ENCODE results near the gene CACNG6. TPM values are rescaled to one million over a fixed set of nuclear protein-coding genes. Genes with fewer than 3 reads are reported as not detected.

Gene CACNG6
- total and polyA plus RNA-seq, 10 of the 15 experiments (the other 5 are each of a cell fraction or from before 2014, with no cell fraction given) = 0.07 TPM; not detected in 9

- WGBS (ENCODE audit: insufficient coverage, insufficient replicate concordance, low lambda C conversion rate, missing lambda C conversion rate) = 21% methylated on average over 4 of the region's 4 CpGs
- H3K4me2 ChIP-seq (ENCODE audit: control insufficient read depth, insufficient read depth) = no peak overlapping the region
- H3K27ac ChIP-seq (ENCODE audit: control insufficient read depth, insufficient read depth) = no peak overlapping the region
- H3K27me3 ChIP-seq (replicated peaks in 1 of 2; ENCODE audit: control insufficient read depth in 2 of 2, insufficient read depth in 2 of 2, low read length in 1 of 2) = no peaks in the 10 kb centered on the region
- BruUV-seq (replicated peaks) = no TSS peak
- H4K20me1 ChIP-seq (ENCODE audit: control insufficient read depth, insufficient read depth) = no peaks in the 10 kb centered on the region
- H3K79me2 ChIP-seq (ENCODE audit: control insufficient read depth, insufficient read depth, low read length) = no peaks in the 10 kb centered on the region
- ChIA-PET SMC1A (ENCODE audit: uncharacterized antibody, unreplicated experiment) (no interaction called here), POLR2A (no interaction called here), RAD21 (ENCODE audit: unreplicated experiment) (no interaction called here), CTCF (no interaction called here)
- no peak overlapping the region for H3K4me3 ChIP-seq
- intact Hi-C loops (cut with micrococcal nuclease; ENCODE audit: unreplicated experiment) (no loop called here), in situ Hi-C loops (cut with MboI) (no loop called here)
- FAIRE-seq (no peak), ATAC-seq (no peak), DNase-seq (ENCODE audit: low read depth, low spot score) (no peak)
- H3K36me3 ChIP-seq (ENCODE audit: control insufficient read depth in 2 of 2, insufficient read depth in 2 of 2, low read length in 1 of 2) = no peaks in the 10 kb centered on the region
- H3K4me1 ChIP-seq (ENCODE audit: control insufficient read depth, insufficient read depth, low read length) = no peaks in the 10 kb centered on the region
- H2AFZ ChIP-seq (ENCODE audit: control insufficient read depth, low read depth, low read length) = no peak overlapping the region
- no peak overlapping the region for H3K9ac ChIP-seq (ENCODE audit: control insufficient read depth, insufficient read depth, low read length)
- no peaks in the 10 kb centered on the region; the same call in 2 of the 3 replicates for H3K9me3 ChIP-seq (replicated peaks; ENCODE audit: control insufficient read depth, insufficient read depth, low read length)
- TF ChIP-seq FOS (IDR thresholded peaks at IDR 0.05; ENCODE audit: borderline replicate concordance, extremely low read depth, insufficient read length) (no peak), POU2F2 (IDR thresholded peaks at IDR 0.05; ENCODE audit: borderline replicate concordance, low read depth, low read length) (no peak), SIX5 (IDR thresholded peaks at IDR 0.05; ENCODE audit: low read depth, low read length, severe bottlenecking) (no peak), SMC3 (IDR thresholded peaks at IDR 0.05; ENCODE audit: borderline replicate concordance, low read length) (no peak), TAF1 (IDR thresholded peaks at IDR 0.05; ENCODE audit: borderline replicate concordance, low read depth, low read length) (no peak), SREBF1 (IDR thresholded peaks at IDR 0.05; ENCODE audit: low read length) (no peak), STAT1 (conservative IDR thresholded peaks at IDR 0.05) (no peak), E2F8 (IDR thresholded peaks at IDR 0.05; ENCODE audit: low read depth, partially characterized antibody) (no peak), ZNF687 (IDR thresholded peaks at IDR 0.05) (no peak), RB1 (IDR thresholded peaks at IDR 0.05; ENCODE audit: borderline replicate concordance) (no peak), ZBTB11 (CRISPR knock-in tag; IDR thresholded peaks at IDR 0.05) (no peak), CBX5 (IDR thresholded peaks at IDR 0.05; ENCODE audit: low read depth) (no peak), ATF2 (IDR thresholded peaks at IDR 0.05; ENCODE audit: low read length) (no peak)
These were observed 56.2 kb downstream of the CACNG6 start for GRCh38 chr19:54047616-54048015.
